H9 (cell line): ENCODE results near the gene ADGRG2. TPM values are rescaled to one million over a fixed set of nuclear protein-coding genes. Genes with fewer than 3 reads are reported as not detected.

Source experiments
- DNase-seq: peaks from one replicate; pipeline ENCODE4 v3.0.0-alpha.2; 2017
- H2AFZ ChIP-seq: one replicate; pipeline ENCODE4 v1.6.1; 2013; ENCODE audit warnings: mild to moderate bottlenecking, low read length, control low read depth, moderate library complexity
- H2AK5ac ChIP-seq: 2 replicates; pipeline ENCODE4 v1.6.1; 2013; ENCODE audit warnings: low read length, control low read depth, mixed read lengths; ENCODE audit not compliant: insufficient read length
- H2BK120ac ChIP-seq: one replicate; pipeline ENCODE4 v1.6.1; 2013; ENCODE audit warnings: low read depth, mild to moderate bottlenecking, low read length, control low read depth, inconsistent platforms; ENCODE audit not compliant: poor library complexity, severe bottlenecking
- H2BK12ac ChIP-seq: 2 replicates; pipeline ENCODE4 v1.6.1; 2013; ENCODE audit warnings: low read length, control low read depth, mixed read lengths, low read depth; ENCODE audit not compliant: insufficient read length
- H2BK15ac ChIP-seq: 2 replicates; pipeline ENCODE4 v1.6.1; 2013; ENCODE audit warnings: low read depth, low read length, control low read depth
- H2BK20ac ChIP-seq: one replicate; pipeline ENCODE4 v1.6.1; 2013; ENCODE audit warnings: low read depth, mild to moderate bottlenecking, low read length, control low read depth, inconsistent platforms; ENCODE audit not compliant: poor library complexity, severe bottlenecking
- H2BK5ac ChIP-seq: 2 replicates; pipeline ENCODE4 v1.6.1; 2013; ENCODE audit warnings: low read length, control low read depth, mixed read lengths; ENCODE audit not compliant: insufficient read length
- H3K14ac ChIP-seq: 2 replicates; pipeline ENCODE4 v1.6.1; 2013; ENCODE audit warnings: low read length, control low read depth; ENCODE audit not compliant: insufficient read depth
- H3K18ac ChIP-seq: 2 replicates; pipeline ENCODE4 v1.6.1; 2013; ENCODE audit warnings: low read depth, mild to moderate bottlenecking, mixed read lengths, low read length, control low read depth; ENCODE audit not compliant: insufficient read length
- H3K23ac ChIP-seq: 2 replicates; pipeline ENCODE4 v1.6.1; 2013; ENCODE audit warnings: low read length, control low read depth, mixed read lengths, low read depth; ENCODE audit not compliant: insufficient read length
- H3K23me2 ChIP-seq: 2 replicates; pipeline ENCODE4 v1.6.1; 2013; ENCODE audit warnings: low read depth, mild to moderate bottlenecking, mixed read lengths, low read length, control low read depth; ENCODE audit not compliant: insufficient read length, poor library complexity, severe bottlenecking
- H3K27ac ChIP-seq: 2 replicates; pipeline ENCODE4 v1.5.1; 2013; ENCODE audit warnings: low read length, control low read depth, mixed read lengths, low read depth; ENCODE audit not compliant: insufficient read length
- H3K27me3 ChIP-seq: 2 replicates; pipeline ENCODE4 v1.6.1; 2013; ENCODE audit warnings: low read length, control low read depth, inconsistent platforms; ENCODE audit not compliant: insufficient read depth
- H3K4ac ChIP-seq: 2 replicates; pipeline ENCODE4 v1.6.1; 2013; ENCODE audit warnings: low read depth, mild to moderate bottlenecking, control low read depth, inconsistent platforms, low read length, moderate library complexity
- H3K4me1 ChIP-seq: 2 replicates; pipeline ENCODE4 v1.6.1; 2013; ENCODE audit warnings: low read length, control low read depth, inconsistent platforms; ENCODE audit not compliant: insufficient read depth
- H3K4me2 ChIP-seq: 2 replicates; pipeline ENCODE4 v1.6.1; 2013; ENCODE audit warnings: low read length, control low read depth, mixed read lengths; ENCODE audit not compliant: insufficient read length, insufficient read depth
- H3K56ac ChIP-seq: 2 replicates; pipeline ENCODE4 v1.6.1; 2013; ENCODE audit warnings: low read depth, mild to moderate bottlenecking, mixed read lengths, low read length, control low read depth; ENCODE audit not compliant: insufficient read length
- H3K79me1 ChIP-seq: 2 replicates; pipeline ENCODE4 v1.6.1; 2013; ENCODE audit warnings: low read depth, mild to moderate bottlenecking, moderate library complexity, low read length, control low read depth, inconsistent platforms; ENCODE audit not compliant: insufficient read depth, poor library complexity, severe bottlenecking
- H3K79me2 ChIP-seq: 2 replicates; pipeline ENCODE4 v1.6.1; 2013; ENCODE audit warnings: low read length, control low read depth, inconsistent platforms; ENCODE audit not compliant: insufficient read depth
- H3K9ac ChIP-seq: 2 replicates; pipeline ENCODE4 v1.6.1; 2013; ENCODE audit warnings: low read length, control low read depth, mixed read lengths; ENCODE audit not compliant: insufficient read length; ENCODE audit errors: extremely low read depth
- H3K9me3 ChIP-seq: one replicate; pipeline ENCODE4 v1.6.1; 2013; ENCODE audit warnings: low read depth, low read length, inconsistent platforms; ENCODE audit not compliant: control insufficient read depth
- H3T11ph ChIP-seq: one replicate; pipeline ENCODE4 v1.6.1; 2013; ENCODE audit warnings: mild to moderate bottlenecking, low read length, control low read depth, inconsistent platforms
- H4K20me1 ChIP-seq: one replicate; pipeline ENCODE4 v1.6.1; 2013; ENCODE audit not compliant: control insufficient read depth, insufficient read length, insufficient read depth
- H4K5ac ChIP-seq: 2 replicates; pipeline ENCODE4 v1.6.1; 2013; ENCODE audit warnings: low read depth, mild to moderate bottlenecking, mixed read lengths, low read length, control low read depth; ENCODE audit not compliant: insufficient read length
- H4K8ac ChIP-seq: replicated peaks from 2 replicates; pipeline ENCODE4 v1.6.1; 2013; ENCODE audit warnings: low read length, control low read depth, mixed read lengths, low read depth; ENCODE audit not compliant: insufficient read length
- H4K91ac ChIP-seq: 2 replicates; pipeline ENCODE4 v1.6.1; 2013; ENCODE audit warnings: low read depth, mild to moderate bottlenecking, moderate library complexity, mixed read lengths, low read length, control low read depth; ENCODE audit not compliant: insufficient read length
- H3K27ac Mint-ChIP-seq, 3 experiments: 2 replicates in 2 of 3; 3 replicates in 1 of 3; pipeline ENCODE4 v1.8.0; 2020 to 2021; ENCODE audit warnings: mixed read lengths in 3 of 3, mild to moderate bottlenecking in 1 of 3, moderate library complexity in 1 of 3
- H3K27me3 Mint-ChIP-seq: 2 replicates; pipeline ENCODE4 v1.8.0; 2021; ENCODE audit warnings: low read depth, mild to moderate bottlenecking, moderate library complexity, mixed read lengths
- H3K36me3 Mint-ChIP-seq, 3 experiments: 2 replicates in 2 of 3; 3 replicates in 1 of 3; pipeline ENCODE4 v1.8.0; 2020 to 2021; ENCODE audit warnings: low read depth in 3 of 3, mixed read lengths in 3 of 3; ENCODE audit not compliant: insufficient read depth in 1 of 3
- H3K4me1 Mint-ChIP-seq, 2 experiments: 2 replicates each; pipeline ENCODE4 v1.8.0; 2020; ENCODE audit warnings: mixed read lengths in 2 of 2
- H3K4me3 Mint-ChIP-seq, 2 experiments: 2 replicates in 1 of 2; 3 replicates in 1 of 2; pipeline ENCODE4 v1.8.0; 2020 to 2021; ENCODE audit warnings: mild to moderate bottlenecking in 2 of 2, mixed read lengths in 2 of 2, moderate library complexity in 1 of 2
- H3K9me3 Mint-ChIP-seq, 2 experiments: 2 replicates in 1 of 2; 3 replicates in 1 of 2; pipeline ENCODE4 v1.8.0; 2020; ENCODE audit warnings: mild to moderate bottlenecking in 2 of 2, mixed read lengths in 2 of 2, moderate library complexity in 1 of 2
- CTCF ChIP-seq: fragments of 200-600 bp; sonication (generic); conservative IDR thresholded peaks from 3 replicates; pipeline ENCODE4 v1.8.0; 2021; ENCODE audit warnings: antibody characterized with exemption, mild to moderate bottlenecking
- WGBS: extraction: QIAGEN DNeasy Blood & Tissue Kit; methylation state at CpG from one replicate; pipeline ENCODE4 v1.1.7; 2013; ENCODE audit warnings: missing lambda C conversion rate, low lambda C conversion rate, mixed read lengths; ENCODE audit not compliant: insufficient read length; ENCODE audit errors: extremely low coverage; 5-methylcytosine and 5-hydroxymethylcytosine counted together
- total RNA-seq: library from RNA; stranded (reverse); gene quantifications from 2 replicates; pipeline ENCODE4 v1.2.1, GENCODE V29; 2021

Gene ADGRG2
- total RNA-seq, 1 experiment from 2014 or later: 6.8 TPM

GRCh38 chrX:18956303-18957032 is 165.8 kb downstream of the ADGRG2 start:
- Mint-ChIP-seq H3K27ac (no peak overlapping the region), H3K9me3 (peaks cover 66 to 70% of the 10 kb centered on the region in 2 experiments), H3K36me3 (peaks cover 8 to 25% (median 10%) of the 10 kb centered on the region in 3 experiments), H3K27me3 (no peaks in the 10 kb centered on the region), H3K4me3 (no peak overlapping the region), H3K4me1 (peaks cover 6 to 7% of the 10 kb centered on the region in 2 experiments)
- Histone ChIP-seq H3K79me1 (no peaks in the 10 kb centered on the region), H3K79me2 (no peaks in the 10 kb centered on the region), H4K8ac (no peak overlapping the region), H3T11ph (no peak overlapping the region), H3K56ac (no peak overlapping the region), H2AFZ (no peak overlapping the region), H2BK12ac (no peak overlapping the region), H3K23ac (no peak overlapping the region), H2BK15ac (no peak overlapping the region), H2BK5ac (no peak overlapping the region), H3K9ac (no peak overlapping the region), H3K27me3 (no peaks in the 10 kb centered on the region), H4K5ac (no peak overlapping the region), H3K14ac (no peak overlapping the region), H4K20me1 (no peaks in the 10 kb centered on the region), H3K4me2 (no peak overlapping the region), H2BK120ac (no peak overlapping the region), H3K4me1 (no peaks in the 10 kb centered on the region), H2BK20ac (no peak overlapping the region), H3K18ac (no peak overlapping the region), H3K9me3 (peaks cover 16% of the 10 kb centered on the region), H3K4ac (no peak overlapping the region), H3K27ac (no peak overlapping the region), H4K91ac (no peak overlapping the region), H2AK5ac (no peak overlapping the region), H3K23me2 (no peaks in the 10 kb centered on the region)
- no CpG with 5 or more reads among the region's 7 CpGs for WGBS
- no peak for DNase-seq
- TF ChIP-seq CTCF: no peak
